ENCODE measurements around the gene GRIN1. TPM values are rescaled to one million over a fixed set of nuclear protein-coding genes. Genes with fewer than 3 reads are reported as not detected.

Gene GRIN1
- total and polyA plus RNA-seq, 2 of the 8 experiments (the other 6 are each of a cell fraction or from before 2014, with no cell fraction given): 0.48 to 2.1 TPM

DNA sequence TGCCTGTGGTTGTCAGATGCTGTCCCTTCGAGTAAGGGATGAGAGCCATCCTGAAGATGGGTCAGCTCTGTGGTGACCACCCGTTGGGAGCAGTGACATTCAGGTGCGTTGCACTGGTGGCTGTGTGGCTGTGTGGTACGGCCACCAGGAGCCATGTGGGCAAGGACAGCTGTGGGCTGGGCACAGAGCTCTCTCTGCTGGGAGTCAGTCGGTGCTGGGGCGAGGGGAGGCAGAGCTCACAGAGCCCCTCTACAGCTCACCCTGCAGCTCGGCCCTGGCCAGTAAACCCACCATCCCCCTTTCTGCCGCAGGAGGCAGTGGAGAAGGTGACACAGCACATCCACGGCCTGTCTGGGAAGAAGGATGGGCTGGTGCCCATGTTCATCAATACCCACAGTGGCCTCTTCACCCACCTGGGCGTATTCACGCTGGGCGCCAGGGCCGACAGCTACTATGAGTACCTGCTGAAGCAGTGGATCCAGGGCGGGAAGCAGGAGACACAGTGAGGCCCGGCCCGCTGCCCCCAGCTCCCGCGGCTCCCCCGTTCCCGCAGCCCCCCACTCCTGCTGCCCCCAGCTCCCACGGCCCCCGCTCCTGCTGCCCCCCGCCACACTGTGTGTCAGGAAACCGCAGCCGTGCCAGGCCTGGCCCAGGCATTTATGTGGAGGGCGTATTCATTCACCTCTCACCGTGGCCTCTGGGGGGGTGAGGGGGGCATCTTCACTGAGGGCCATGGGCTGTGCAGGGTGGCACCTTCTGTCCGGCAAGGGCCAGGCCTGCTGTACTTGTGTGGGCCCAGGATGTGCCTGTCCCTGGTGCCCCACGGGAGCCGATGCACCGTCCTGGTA is 32.9 kb upstream of the GRIN1 start:
- Histone ChIP-seq H3K9ac (replicated peaks in 1 of 4; ENCODE audit: extremely low read depth in 1 of 4, low read depth in 3 of 4, low read length in 3 of 4) (no peak overlapping the region), H2AFZ (ENCODE audit: low read length) (no peak overlapping the region), H4K91ac (replicated peaks; ENCODE audit: insufficient read length, low read length) (no peak overlapping the region), H3K27me3 (replicated peaks in 1 of 4; ENCODE audit: control insufficient read depth in 3 of 4, extremely low read depth in 1 of 4, insufficient read depth in 3 of 4, low read length in 3 of 4) (no peaks in the 10 kb centered on the region), H3K4me2 (ENCODE audit: insufficient read depth in 1 of 2, low read depth in 2 of 2, low read length in 2 of 2) (no peak overlapping the region), H3K9me3 (ENCODE audit: insufficient read depth in 2 of 2, low read depth in 1 of 2, low read length in 1 of 2) (peaks cover 20 to 24% of the 10 kb centered on the region in 2 experiments), H3K4ac (replicated peaks; ENCODE audit: insufficient read length, low read depth, low read length) (no peak overlapping the region), H2BK12ac (ENCODE audit: low read depth, low read length) (no peak overlapping the region), H2BK120ac (replicated peaks; ENCODE audit: low read depth, low read length) (no peak overlapping the region), H3K79me1 (ENCODE audit: low read depth, low read length) (peaks cover 2% of the 10 kb centered on the region), H4K20me1 (replicated peaks in 1 of 2; ENCODE audit: control insufficient read depth in 1 of 2, insufficient read depth in 2 of 2, low read length in 2 of 2) (peaks cover 0 to 2% of the 10 kb centered on the region in 2 experiments), H3K27ac (ENCODE audit: low read depth, low read length) (no peak overlapping the region), H2AK5ac (ENCODE audit: low read depth, low read length) (no peak overlapping the region), H3K14ac (ENCODE audit: insufficient read length) (no peak overlapping the region), H3K23ac (ENCODE audit: insufficient read length) (no peak overlapping the region), H2BK20ac (ENCODE audit: low read length) (no peak overlapping the region), H3K4me1 (replicated peaks in 1 of 4; ENCODE audit: control insufficient read depth in 3 of 4, insufficient read depth in 4 of 4, low read length in 3 of 4) (no peaks in the 10 kb centered on the region), H3K18ac (ENCODE audit: extremely low read depth, low read length) (no peak overlapping the region), H3K36me3 (ENCODE audit: control insufficient read depth in 2 of 4, insufficient read depth in 4 of 4, low read length in 3 of 4) (peaks cover 19 to 34% (median 31%) of the 10 kb centered on the region in 4 experiments; a peak in 7 of 8 replicates), H3K56ac (replicated peaks; ENCODE audit: insufficient read length, low read depth, low read length) (no peak overlapping the region), H3K23me2 (ENCODE audit: low read depth, low read length) (no peaks in the 10 kb centered on the region), H2BK15ac (ENCODE audit: low read length) (no peak overlapping the region), H4K8ac (ENCODE audit: extremely low read depth, insufficient read depth, low read length) (no peak overlapping the region), H3K4me3 (ENCODE audit: extremely low read depth in 1 of 4, insufficient read depth in 2 of 4, low read depth in 3 of 4, low read length in 4 of 4) (no peak overlapping the region), H4K5ac (ENCODE audit: insufficient read length, low read depth, low read length) (no peak overlapping the region), H3K79me2 (ENCODE audit: control insufficient read depth in 1 of 2, insufficient read depth in 2 of 2, low read length in 2 of 2) (no peaks in the 10 kb centered on the region), H2BK5ac (ENCODE audit: low read depth, low read length) (no peak overlapping the region; the same call in 1 of the 2 replicates)
- DNase-seq (ENCODE audit: low read depth in 1 of 2, low spot score in 2 of 2) (no peak), FAIRE-seq (no peak)
- 92% methylated on average over 20 of the region's 31 CpGs; no CpG with 5 or more reads in 1 of the 2 experiments for WGBS, 2 experiments (ENCODE audit: extremely low coverage in 1 of 2, insufficient coverage in 1 of 2, insufficient read length in 1 of 2, insufficient replicate concordance in 2 of 2, low coverage in 1 of 2, low lambda C conversion rate in 2 of 2, missing lambda C conversion rate in 1 of 2)
- POLR2A ChIA-PET (ENCODE audit: partially characterized antibody): interaction anchor here (1.1 kb wide), 1 partner anchor 11 kb away, joined by 3 read pairs; no protein-coding TSS in a partner anchor
- CTCF ChIA-PET (ENCODE audit: partially characterized antibody): interaction anchor here (0.5 to 2.7 kb wide), 14 partner anchors 9 to 130 kb away, joined by 3 to 9 read pairs (median 4); partner anchors contain the start of gene RNF208
- TF ChIP-seq, protein P1, sequence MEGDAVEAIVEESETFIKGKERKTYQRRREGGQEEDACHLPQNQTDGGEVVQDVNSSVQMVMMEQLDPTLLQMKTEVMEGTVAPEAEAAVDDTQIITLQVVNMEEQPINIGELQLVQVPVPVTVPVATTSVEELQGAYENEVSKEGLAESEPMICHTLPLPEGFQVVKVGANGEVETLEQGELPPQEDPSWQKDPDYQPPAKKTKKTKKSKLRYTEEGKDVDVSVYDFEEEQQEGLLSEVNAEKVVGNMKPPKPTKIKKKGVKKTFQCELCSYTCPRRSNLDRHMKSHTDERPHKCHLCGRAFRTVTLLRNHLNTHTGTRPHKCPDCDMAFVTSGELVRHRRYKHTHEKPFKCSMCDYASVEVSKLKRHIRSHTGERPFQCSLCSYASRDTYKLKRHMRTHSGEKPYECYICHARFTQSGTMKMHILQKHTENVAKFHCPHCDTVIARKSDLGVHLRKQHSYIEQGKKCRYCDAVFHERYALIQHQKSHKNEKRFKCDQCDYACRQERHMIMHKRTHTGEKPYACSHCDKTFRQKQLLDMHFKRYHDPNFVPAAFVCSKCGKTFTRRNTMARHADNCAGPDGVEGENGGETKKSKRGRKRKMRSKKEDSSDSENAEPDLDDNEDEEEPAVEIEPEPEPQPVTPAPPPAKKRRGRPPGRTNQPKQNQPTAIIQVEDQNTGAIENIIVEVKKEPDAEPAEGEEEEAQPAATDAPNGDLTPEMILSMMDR (IDR thresholded peaks at IDR 0.05; ENCODE audit: control extremely low read depth in 1 of 3, insufficient read depth in 1 of 3, low read depth in 1 of 3, low read length in 3 of 3): no peak
- TF ChIP-seq SIN3A (conservative IDR thresholded peaks at IDR 0.05 in 1 of 2, IDR thresholded peaks at IDR 0.05 in 1 of 2; ENCODE audit: low read depth in 1 of 2, low read length in 2 of 2) (no peak), KDM4A (IDR thresholded peaks at IDR 0.05; ENCODE audit: low read depth, low read length, severe bottlenecking) (no peak), BACH1 (IDR thresholded peaks at IDR 0.05; ENCODE audit: low read length) (no peak), SIX5 (IDR thresholded peaks at IDR 0.05; ENCODE audit: low read depth, low read length) (no peak), EGR1 (IDR thresholded peaks at IDR 0.05; ENCODE audit: borderline replicate concordance, low read depth, low read length) (no peak)
- TF ChIP-seq, protein P2, sequence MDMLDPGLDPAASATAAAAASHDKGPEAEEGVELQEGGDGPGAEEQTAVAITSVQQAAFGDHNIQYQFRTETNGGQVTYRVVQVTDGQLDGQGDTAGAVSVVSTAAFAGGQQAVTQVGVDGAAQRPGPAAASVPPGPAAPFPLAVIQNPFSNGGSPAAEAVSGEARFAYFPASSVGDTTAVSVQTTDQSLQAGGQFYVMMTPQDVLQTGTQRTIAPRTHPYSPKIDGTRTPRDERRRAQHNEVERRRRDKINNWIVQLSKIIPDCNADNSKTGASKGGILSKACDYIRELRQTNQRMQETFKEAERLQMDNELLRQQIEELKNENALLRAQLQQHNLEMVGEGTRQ (IDR thresholded peaks at IDR 0.05; ENCODE audit: low read length): no peak

Measured in H1 (cell line).